GM12874 (cell line): ENCODE results near the gene IGFLR1.

Experiments
- TF ChIP-seq, protein P1 (sequence below): IDR thresholded peaks from 2 replicates; pipeline ENCODE4 v1.5.1; 2011; ENCODE audit warnings: low read depth, mild to moderate bottlenecking, control low read depth, low read length, moderate library complexity; ENCODE audit not compliant: insufficient read depth

The IGFLR1 gene

DNA sequence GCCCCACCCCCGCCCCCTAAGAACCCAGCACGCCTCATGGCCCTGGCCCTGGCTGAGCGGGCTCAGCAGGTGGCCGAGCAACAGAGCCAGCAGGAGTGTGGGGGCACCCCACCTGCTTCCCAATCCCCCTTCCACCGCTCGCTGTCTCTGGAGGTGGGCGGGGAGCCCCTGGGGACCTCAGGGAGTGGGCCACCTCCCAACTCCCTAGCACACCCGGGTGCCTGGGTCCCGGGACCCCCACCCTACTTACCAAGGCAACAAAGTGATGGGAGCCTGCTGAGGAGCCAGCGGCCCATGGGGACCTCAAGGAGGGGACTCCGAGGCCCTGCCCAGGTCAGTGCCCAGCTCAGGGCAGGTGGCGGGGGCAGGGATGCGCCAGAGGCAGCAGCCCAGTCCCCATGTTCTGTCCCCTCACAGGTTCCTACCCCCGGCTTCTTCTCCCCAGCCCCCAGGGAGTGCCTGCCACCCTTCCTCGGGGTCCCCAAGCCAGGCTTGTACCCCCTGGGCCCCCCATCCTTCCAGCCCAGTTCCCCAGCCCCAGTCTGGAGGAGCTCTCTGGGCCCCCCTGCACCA, 45.1 kb upstream of the IGFLR1 start:
- TF ChIP-seq, protein P1, sequence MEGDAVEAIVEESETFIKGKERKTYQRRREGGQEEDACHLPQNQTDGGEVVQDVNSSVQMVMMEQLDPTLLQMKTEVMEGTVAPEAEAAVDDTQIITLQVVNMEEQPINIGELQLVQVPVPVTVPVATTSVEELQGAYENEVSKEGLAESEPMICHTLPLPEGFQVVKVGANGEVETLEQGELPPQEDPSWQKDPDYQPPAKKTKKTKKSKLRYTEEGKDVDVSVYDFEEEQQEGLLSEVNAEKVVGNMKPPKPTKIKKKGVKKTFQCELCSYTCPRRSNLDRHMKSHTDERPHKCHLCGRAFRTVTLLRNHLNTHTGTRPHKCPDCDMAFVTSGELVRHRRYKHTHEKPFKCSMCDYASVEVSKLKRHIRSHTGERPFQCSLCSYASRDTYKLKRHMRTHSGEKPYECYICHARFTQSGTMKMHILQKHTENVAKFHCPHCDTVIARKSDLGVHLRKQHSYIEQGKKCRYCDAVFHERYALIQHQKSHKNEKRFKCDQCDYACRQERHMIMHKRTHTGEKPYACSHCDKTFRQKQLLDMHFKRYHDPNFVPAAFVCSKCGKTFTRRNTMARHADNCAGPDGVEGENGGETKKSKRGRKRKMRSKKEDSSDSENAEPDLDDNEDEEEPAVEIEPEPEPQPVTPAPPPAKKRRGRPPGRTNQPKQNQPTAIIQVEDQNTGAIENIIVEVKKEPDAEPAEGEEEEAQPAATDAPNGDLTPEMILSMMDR, result no peak

DNA sequence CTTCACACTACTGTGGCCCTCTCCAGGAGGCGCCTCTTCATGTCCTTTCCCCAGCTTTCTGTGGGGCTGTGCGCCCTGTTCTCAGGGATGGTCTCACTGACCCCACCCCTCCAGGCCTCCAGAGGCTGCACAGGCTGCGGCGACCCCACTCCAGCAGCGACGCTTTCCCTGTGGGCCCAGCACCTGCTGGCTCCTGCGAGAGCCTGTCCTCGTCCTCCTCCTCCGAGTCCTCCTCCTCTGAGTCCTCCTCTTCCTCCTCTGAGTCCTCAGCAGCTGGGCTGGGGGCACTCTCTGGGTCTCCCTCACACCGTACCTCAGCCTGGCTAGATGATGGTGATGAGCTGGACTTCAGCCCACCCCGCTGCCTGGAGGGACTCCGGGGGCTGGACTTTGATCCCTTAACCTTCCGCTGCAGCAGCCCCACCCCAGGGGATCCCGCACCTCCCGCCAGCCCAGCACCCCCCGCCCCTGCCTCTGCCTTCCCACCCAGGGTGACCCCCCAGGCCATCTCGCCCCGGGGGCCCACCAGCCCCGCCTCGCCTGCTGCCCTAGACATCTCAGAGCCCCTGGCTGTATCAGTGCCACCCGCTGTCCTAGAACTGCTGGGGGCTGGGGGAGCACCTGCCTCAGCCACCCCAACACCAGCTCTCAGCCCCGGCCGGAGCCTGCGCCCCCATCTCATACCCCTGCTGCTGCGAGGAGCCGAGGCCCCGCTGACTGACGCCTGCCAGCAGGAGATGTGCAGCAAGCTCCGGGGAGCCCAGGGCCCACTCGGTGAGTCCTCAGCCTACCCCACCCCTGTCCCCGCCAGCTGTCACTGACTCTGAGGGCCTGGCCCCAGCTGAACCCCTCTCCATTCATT, 44.3 kb upstream of the IGFLR1 start:
- TF ChIP-seq, protein P1, result no peak

GRCh38 chr19:35785339-35785627, 43.0 kb upstream of the IGFLR1 start:
- TF ChIP-seq, protein P1, result no peak

DNA sequence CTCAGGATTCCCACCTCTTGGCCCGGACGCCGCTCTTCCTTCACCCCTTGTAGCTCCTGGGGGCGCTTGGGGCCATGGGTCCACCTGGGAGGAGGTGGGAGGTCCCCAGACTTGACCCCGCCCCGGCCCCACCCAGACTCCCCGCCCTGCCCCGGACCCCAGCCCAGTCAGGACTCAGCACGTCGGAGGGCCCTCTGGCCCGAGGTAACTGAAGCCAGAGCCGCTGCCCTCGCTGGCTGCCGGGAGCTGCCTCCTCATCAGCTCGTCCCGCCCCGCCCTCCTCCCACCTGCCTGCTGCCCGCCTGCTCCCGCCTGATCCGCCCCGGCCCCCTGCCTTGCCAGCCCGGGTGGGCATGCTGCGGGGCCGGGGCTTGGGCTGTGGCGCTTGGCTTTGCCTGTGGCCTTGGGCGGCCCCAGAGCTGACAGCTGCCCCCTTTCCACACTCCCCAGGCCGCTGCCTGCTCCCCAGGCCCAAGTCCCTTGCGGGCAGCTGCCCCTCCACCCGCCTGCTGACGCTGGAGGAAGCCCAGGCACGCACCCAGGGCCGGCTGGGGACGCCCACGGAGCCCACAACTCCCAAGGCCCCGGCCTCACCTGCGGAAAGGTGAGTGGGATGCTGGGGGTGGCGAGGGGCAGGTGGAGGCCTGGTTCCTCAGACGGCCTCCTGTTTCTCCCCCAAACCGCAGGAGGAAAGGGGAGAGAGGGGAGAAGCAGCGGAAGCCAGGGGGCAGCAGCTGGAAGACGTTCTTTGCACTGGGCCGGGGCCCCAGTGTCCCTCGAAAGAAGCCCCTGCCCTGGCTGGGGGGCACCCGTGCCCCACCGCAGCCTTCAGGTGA, 42.5 kb upstream of the IGFLR1 start:
- TF ChIP-seq, protein P1, result no peak

DNA sequence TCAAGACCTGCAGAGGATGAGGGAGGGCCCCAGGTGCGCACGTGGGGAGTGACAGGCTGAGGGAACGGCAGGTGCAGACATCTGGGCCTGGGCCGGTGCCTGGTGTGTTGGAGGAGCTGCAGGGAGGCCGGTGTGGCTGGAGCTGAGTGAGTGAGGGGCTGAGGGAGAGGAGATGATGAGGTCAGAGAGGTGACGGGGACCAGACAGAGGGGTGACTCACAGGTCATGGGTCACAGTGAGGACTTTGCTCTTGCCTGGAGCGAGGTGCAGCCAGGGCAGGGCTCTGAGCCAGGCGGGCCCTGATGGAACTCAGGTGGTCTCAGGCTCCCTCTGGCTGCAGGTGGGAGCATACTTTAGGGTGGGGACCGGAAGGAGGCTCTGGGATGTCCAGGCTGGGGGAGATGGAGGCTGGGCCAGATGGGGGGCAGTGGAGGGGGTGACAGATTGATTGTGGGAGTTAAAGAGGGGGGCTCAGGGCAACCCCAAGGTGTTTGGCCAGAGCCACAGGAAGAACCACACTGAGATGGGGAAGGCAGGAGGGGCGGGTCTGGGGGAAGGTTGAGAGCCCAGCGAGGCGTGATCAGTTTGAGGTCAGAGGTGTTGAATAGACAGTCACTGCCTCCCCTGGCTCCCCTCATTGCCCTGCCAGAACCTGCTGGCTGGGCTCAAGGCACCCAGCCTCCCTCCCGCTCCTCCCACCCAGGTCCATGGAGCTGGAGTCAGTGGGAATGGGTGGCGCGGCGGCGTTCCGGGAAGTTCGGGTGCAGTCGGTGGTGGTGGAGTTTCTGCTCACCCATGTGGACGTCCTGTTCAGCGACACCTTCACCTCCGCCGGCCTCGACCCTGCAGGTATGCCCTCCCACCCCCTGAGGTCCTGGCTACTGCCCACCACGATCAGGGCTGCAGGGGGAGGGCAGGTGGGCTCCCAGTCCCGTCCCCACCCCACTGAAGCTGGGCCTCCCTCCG, 41.5 kb upstream of the IGFLR1 start:
- TF ChIP-seq, protein P1, result no peak

- TF ChIP-seq, protein P1, result no peak
Measured at GRCh38 chr19:35782589-35782988, 40.3 kb upstream of the IGFLR1 start.

DNA sequence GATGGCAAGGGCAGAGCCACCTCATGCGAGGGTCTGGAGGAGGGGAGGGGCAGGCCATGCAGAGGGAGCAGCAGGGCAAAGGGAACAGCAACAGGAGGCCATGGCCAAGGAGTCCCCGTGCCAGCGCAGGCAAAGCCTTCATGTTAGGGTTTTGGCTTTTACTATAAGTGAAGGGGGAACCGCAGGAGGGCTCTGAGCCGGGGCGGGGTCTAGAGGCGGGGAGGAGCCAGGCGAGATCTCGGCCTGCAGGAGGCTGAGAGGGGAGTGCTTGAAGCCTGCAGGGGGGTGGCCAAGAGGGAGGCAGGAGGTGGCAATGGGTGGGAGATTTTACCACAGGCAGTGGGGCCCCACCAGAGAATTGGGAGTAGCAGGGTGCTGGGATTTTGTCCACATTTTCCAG, 39.4 kb upstream of the IGFLR1 start:
- TF ChIP-seq, protein P1, result no peak
